ENCODE measurements around the gene BBS1.
"Not testable (repeated sequence)": the region's sequence is repeated elsewhere in the genome, so short reads cannot be mapped to it uniquely, and the experiment has no call there.

The BBS1 gene

DNA sequence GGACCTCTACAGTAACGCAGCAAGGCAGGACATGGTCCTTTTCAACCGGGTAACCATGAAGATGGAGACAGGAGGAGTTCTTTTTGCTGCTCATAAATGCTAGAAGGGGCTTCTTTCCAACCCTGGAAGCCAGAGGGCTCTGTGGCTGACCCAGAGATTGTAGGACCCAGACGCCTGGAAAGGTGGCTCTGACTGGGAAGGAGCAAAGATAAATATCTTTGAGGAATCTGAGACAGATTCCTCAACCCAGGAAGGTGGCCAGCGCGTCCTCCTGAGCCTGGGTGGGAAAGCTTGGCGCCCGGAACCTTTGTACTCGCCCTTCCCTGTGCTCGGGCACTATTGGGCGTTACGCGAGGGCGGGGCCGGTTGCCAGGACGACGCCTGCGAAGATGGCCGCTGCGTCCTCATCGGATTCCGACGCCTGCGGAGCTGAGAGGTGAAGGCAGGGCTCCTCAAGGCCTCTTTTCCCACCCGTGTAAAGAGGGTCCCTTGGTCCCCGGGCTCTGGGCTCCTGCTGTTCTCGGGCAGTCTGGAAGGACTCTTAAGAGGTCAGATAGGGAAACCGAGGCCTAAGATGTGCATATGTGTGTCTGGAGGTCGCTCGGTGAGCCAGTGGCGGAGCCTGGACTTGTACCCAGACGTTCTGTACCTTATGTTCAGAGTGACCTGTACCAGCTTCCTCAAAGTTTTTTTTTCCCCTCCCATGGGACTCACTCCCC lies at the start of gene BBS1:
Gene BBS1, plus strand, starts transcription at position 365 of the 719 bp plus-strand sequence. Its CDS starts 25 bp downstream, at position 390.
- peaks cover 11% of the 10 kb centered on the region for H3K36me3 ChIP-seq (ENCODE audit: insufficient read depth, low read length)
- no peak within 1 kb of the TSS for H3K27ac ChIP-seq (ENCODE audit: low read depth, low read length)
- H3K27me3 ChIP-seq (ENCODE audit: insufficient read depth, low read length) = no peaks in the 10 kb centered on the region
- H2AFZ ChIP-seq (ENCODE audit: low read length, unreplicated experiment) = peak within 1 kb of the TSS; percentile 99
- peaks cover 10% of the 10 kb centered on the region for H3K79me2 ChIP-seq (ENCODE audit: control insufficient read depth, insufficient read depth, low read length, unreplicated experiment)
- peak within 1 kb of the TSS; percentile 88 for H3K4me3 ChIP-seq (ENCODE audit: low read depth, low read length)
- H3K4me1 ChIP-seq (ENCODE audit: control insufficient read depth, insufficient read depth, low read length, unreplicated experiment) = peaks cover 5% of the 10 kb centered on the region

DNA sequence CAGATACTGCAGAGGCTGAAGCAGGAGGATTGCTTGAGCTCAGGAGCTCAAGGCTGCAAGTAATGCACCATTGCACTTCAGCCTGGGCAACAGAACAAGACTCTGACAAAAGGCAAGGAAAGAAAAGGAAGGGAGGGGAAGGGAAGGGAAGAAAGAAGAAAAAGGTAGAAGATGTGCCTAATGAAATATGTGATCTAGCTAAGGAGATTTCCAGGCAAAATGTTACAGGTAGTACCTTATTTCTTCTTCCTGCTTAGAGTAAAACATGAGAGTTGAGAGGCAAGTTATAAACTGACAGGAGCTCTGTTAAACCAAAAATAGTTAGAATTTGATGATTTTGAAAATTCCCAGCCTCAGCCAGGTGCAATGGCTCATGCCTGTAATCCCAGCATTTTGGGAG lies 48.4 kb upstream of the BBS1 start:
- Histone ChIP-seq H2AFZ (ENCODE audit: low read length, unreplicated experiment) (no peak overlapping the region), H3K79me2 (ENCODE audit: control insufficient read depth, insufficient read depth, low read length, unreplicated experiment) (no peaks in the 10 kb centered on the region), H3K27ac (ENCODE audit: low read depth, low read length) (no peak overlapping the region), H3K27me3 (ENCODE audit: insufficient read depth, low read length) (no peaks in the 10 kb centered on the region), H3K4me1 (ENCODE audit: control insufficient read depth, insufficient read depth, low read length, unreplicated experiment) (peaks cover 4% of the 10 kb centered on the region), H3K4me3 (ENCODE audit: low read depth, low read length) (no peak overlapping the region), H3K36me3 (ENCODE audit: insufficient read depth, low read length) (no peaks in the 10 kb centered on the region)

DNA sequence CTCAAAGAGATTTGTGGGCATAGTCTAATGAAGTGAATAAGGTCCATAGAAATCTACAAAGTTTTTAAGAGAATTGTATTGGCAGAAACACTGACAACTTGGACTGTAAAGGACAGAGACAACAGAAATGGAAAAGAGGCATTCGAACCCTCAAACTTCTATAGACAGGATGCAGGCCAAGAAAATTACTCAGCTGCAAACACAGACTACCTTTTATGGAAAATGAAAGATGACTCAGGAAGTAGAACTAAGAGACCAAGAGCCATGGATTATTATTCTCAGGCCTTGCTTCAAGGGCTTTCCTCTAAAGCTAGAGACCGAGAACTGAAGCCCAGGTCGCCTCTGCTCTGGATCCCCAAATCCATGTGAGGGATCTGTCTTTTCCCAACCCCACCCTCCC lies 47.5 kb upstream of the BBS1 start:
- Histone ChIP-seq H3K4me1 (ENCODE audit: control insufficient read depth, insufficient read depth, low read length, unreplicated experiment) (peaks cover 8% of the 10 kb centered on the region), H3K27me3 (ENCODE audit: insufficient read depth, low read length) (no peaks in the 10 kb centered on the region), H3K4me3 (ENCODE audit: low read depth, low read length) (no peak overlapping the region), H3K27ac (ENCODE audit: low read depth, low read length) (no peak overlapping the region), H3K79me2 (ENCODE audit: control insufficient read depth, insufficient read depth, low read length, unreplicated experiment) (no peaks in the 10 kb centered on the region), H3K36me3 (ENCODE audit: insufficient read depth, low read length) (no peaks in the 10 kb centered on the region), H2AFZ (ENCODE audit: low read length, unreplicated experiment) (no peak overlapping the region)

DNA sequence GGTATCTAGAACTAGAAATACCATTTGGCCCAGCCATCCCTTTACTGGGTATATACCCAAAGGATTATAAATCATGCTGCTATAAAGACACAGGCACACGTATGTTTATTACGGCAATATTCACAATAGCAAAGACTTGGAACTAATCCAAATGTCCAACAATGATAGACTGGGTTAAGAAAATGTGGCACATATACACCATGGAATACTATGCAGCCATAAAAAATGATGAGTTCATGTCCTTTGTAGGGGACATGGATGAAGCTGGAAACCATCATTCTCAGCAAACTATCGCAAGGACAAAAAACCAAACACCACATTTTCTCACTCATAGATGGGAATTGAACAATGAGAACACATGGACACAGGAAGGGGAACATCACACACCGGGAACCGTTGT lies 46.3 kb upstream of the BBS1 start:
- H3K4me3 ChIP-seq (ENCODE audit: low read depth, low read length); H2AFZ ChIP-seq (ENCODE audit: low read length, unreplicated experiment); H3K36me3 ChIP-seq (ENCODE audit: insufficient read depth, low read length); H3K79me2 ChIP-seq (ENCODE audit: control insufficient read depth, insufficient read depth, low read length, unreplicated experiment); H3K4me1 ChIP-seq (ENCODE audit: control insufficient read depth, insufficient read depth, low read length, unreplicated experiment); H3K27ac ChIP-seq (ENCODE audit: low read depth, low read length); H3K27me3 ChIP-seq (ENCODE audit: insufficient read depth, low read length): not testable (repeated sequence)

DNA sequence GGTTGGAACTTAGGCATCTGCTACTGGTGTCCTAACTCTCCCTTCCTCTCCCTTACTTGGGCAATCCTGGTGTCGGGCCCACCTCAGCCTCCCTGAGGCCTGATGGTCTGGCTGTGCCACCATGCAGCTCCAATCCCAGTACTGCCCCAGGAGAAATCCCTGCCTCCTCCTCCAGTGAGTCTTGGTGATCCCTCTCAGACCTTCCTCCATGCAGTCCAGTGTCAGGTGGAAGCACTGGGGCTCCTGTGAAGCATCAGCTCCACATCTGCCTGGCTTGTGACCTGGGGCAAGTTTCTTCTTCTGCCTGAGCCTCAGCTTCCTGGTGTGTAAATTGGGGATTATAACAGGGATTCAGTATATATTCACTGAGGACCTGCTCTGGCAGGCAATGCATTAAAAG lies 45.5 kb upstream of the BBS1 start:
- Histone ChIP-seq H3K4me1 (ENCODE audit: control insufficient read depth, insufficient read depth, low read length, unreplicated experiment) (peaks cover 7% of the 10 kb centered on the region), H3K27ac (ENCODE audit: low read depth, low read length) (no peak overlapping the region), H2AFZ (ENCODE audit: low read length, unreplicated experiment) (no peak overlapping the region), H3K27me3 (ENCODE audit: insufficient read depth, low read length) (no peaks in the 10 kb centered on the region), H3K4me3 (ENCODE audit: low read depth, low read length) (no peak overlapping the region), H3K36me3 (ENCODE audit: insufficient read depth, low read length) (no peaks in the 10 kb centered on the region), H3K79me2 (ENCODE audit: control insufficient read depth, insufficient read depth, low read length, unreplicated experiment) (no peaks in the 10 kb centered on the region)

DNA sequence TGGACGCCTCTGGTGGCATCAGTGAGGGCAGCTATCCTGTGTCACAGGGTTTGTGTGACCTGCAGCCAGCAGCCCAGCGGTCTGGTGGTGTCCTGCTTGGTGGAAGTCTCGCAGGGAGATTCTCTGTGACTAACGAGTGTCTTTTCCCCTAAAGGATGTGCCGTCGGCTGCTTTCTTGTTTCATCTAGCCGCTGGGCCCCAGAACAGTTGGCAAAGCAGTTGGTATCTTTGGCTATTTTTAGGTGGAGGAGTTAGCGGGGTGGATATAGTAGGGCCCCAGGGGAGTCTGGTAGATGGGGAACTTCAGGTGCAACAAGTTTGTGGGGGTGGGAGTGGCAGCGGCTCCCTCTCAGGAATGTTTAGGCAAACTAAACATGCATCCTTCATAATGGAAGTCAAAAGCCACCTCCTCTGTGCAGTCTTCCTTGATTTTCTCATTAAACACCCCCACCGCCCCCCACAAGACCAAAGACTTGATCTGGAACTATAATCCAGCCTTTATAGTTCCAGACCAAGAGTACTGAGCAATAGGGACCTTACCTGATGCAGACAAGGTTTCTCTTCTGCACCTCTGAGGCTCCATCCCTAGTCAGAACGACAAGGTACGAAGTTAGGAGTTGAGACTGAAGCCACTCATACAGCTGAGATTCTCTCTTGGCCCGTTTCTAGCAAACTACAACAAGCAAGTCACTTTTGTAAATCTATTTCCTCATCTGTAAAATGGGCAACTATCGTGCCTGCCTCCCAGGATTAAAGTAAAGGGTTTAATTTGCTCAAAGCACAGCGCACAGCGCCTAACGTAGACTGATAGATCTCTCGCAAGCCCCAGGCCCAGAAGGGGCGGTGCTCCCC lies 44.8 kb upstream of the BBS1 start:
- no peaks in the 10 kb centered on the region for H3K36me3 ChIP-seq (ENCODE audit: insufficient read depth, low read length)
- H2AFZ ChIP-seq (ENCODE audit: low read length, unreplicated experiment) = no peak overlapping the region
- H3K4me3 ChIP-seq (ENCODE audit: low read depth, low read length) = peak overlapping the region; percentile 78; the same call in 1 of the 2 replicates
- no peak overlapping the region for H3K27ac ChIP-seq (ENCODE audit: low read depth, low read length)
- no peaks in the 10 kb centered on the region for H3K27me3 ChIP-seq (ENCODE audit: insufficient read depth, low read length)
- peaks cover 7% of the 10 kb centered on the region for H3K4me1 ChIP-seq (ENCODE audit: control insufficient read depth, insufficient read depth, low read length, unreplicated experiment)
- no peaks in the 10 kb centered on the region for H3K79me2 ChIP-seq (ENCODE audit: control insufficient read depth, insufficient read depth, low read length, unreplicated experiment)

DNA sequence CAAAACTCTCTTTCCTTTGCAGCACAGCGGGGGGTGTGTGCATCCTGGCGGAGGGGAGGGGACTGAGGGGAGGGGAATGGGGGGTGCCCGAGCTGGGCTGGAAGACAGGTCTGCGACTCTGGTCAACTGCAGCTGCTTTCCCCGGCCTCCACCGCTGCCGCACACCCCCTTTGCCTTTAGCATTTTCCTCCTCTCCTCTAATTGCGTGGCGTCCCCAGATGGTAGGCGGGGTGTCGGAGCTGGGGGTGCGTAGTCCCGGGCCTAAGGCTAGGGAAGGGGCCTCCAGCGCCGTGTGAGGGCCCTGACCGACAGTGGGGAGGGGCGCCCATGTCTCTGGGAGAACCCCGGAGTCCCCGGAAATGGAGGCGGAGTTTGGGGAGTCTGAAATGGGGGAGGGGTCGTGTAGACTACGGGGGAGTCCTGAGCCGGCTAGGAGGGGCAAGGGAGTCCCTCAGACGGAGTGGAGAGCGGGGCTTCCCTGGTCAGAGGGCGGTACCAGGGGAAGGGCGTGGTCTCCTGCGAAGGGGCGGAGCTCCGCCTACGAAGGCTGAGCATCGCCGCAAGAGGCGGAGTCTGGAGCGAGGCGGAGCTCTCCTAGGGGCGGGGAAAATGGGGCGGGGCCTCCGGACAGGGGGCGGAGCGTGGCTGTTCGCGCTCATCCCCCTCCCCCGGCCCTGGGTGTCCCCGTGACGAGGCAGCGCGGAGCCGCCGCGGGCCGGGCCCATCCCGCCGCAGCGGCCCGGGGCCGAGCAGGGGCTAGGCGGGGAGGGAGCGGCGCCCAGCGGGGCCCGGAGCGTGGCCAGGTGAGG lies 44.0 kb upstream of the BBS1 start, which contains the start of gene PELI3:
Gene PELI3, plus strand, starts transcription at position 681 of the 809 bp plus-strand sequence. CDS start 1,224 bp downstream, outside the sequence.
- Histone ChIP-seq H3K36me3 (ENCODE audit: insufficient read depth, low read length) (no peaks in the 10 kb centered on the region), H3K79me2 (ENCODE audit: control insufficient read depth, insufficient read depth, low read length, unreplicated experiment) (no peaks in the 10 kb centered on the region), H2AFZ (ENCODE audit: low read length, unreplicated experiment) (peak within 1 kb of the TSS; percentile 78), H3K4me1 (ENCODE audit: control insufficient read depth, insufficient read depth, low read length, unreplicated experiment) (peaks cover 7% of the 10 kb centered on the region), H3K27me3 (ENCODE audit: insufficient read depth, low read length) (no peaks in the 10 kb centered on the region), H3K27ac (ENCODE audit: low read depth, low read length) (no peak within 1 kb of the TSS), H3K4me3 (ENCODE audit: low read depth, low read length) (peak within 1 kb of the TSS; percentile 78)

DNA sequence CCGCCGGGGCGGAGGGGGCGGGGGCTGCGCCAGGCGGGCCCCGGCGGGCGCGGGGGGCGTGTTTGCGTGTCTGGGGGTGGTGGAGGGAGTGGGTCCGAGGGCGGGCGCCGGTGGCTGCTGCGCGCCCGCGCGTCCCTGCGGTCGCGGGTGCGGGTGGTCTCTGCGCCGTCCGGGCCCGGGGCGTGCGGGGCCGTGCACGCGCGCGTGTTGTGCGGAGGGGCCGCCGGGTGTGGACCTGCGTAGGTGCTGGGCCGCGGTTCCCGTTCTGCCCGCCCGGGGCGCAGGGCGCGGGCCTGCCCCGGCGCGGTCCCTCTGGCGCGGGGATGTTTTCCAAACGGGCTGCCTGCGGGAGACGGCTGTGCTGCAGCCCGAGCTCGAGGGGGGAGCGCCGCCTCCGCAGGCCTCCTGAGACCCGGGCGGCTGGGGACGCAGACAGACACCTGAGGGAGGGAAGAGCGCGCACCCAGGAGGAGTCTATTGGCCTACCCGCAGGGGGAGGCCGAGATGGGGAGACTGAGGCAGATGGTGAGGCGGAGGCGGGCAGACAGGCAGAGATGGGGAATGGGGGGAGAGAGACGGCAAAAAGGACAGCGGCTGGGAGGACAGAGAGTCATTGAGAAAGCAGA lies 43.3 kb upstream of the BBS1 start:
- Histone ChIP-seq H3K27ac (ENCODE audit: low read depth, low read length) (no peak overlapping the region), H3K4me3 (ENCODE audit: low read depth, low read length) (peak overlapping the region; percentile 78), H3K36me3 (ENCODE audit: insufficient read depth, low read length) (no peaks in the 10 kb centered on the region), H3K27me3 (ENCODE audit: insufficient read depth, low read length) (no peaks in the 10 kb centered on the region), H3K4me1 (ENCODE audit: control insufficient read depth, insufficient read depth, low read length, unreplicated experiment) (peaks cover 7% of the 10 kb centered on the region), H2AFZ (ENCODE audit: low read length, unreplicated experiment) (peak overlapping the region; percentile 65), H3K79me2 (ENCODE audit: control insufficient read depth, insufficient read depth, low read length, unreplicated experiment) (no peaks in the 10 kb centered on the region)

DNA sequence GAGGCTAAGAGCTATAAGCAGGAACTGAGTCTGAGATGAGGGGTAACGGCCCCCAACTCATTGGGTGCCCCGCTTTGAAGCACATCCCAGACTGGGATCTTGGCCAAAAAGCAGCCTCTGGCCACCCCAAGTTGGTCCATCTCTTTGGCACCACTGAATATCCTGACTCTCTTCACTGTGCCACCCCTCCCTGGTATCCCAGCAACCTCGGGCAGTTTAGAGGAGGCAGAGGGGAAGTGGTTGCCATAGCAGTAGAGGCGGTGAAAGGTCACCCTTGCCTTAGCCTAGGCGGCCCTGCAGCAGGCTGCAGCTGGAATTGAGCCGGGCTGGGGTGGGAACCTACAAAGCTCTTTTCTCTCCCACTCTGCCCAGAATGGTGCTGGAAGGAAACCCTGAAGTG lies 42.7 kb upstream of the BBS1 start:
- Histone ChIP-seq H3K79me2 (ENCODE audit: control insufficient read depth, insufficient read depth, low read length, unreplicated experiment) (no peaks in the 10 kb centered on the region), H2AFZ (ENCODE audit: low read length, unreplicated experiment) (no peak overlapping the region), H3K36me3 (ENCODE audit: insufficient read depth, low read length) (no peaks in the 10 kb centered on the region), H3K4me1 (ENCODE audit: control insufficient read depth, insufficient read depth, low read length, unreplicated experiment) (peaks cover 7% of the 10 kb centered on the region), H3K27ac (ENCODE audit: low read depth, low read length) (no peak overlapping the region), H3K4me3 (ENCODE audit: low read depth, low read length) (peak overlapping the region; percentile 78), H3K27me3 (ENCODE audit: insufficient read depth, low read length) (no peaks in the 10 kb centered on the region)

DNA sequence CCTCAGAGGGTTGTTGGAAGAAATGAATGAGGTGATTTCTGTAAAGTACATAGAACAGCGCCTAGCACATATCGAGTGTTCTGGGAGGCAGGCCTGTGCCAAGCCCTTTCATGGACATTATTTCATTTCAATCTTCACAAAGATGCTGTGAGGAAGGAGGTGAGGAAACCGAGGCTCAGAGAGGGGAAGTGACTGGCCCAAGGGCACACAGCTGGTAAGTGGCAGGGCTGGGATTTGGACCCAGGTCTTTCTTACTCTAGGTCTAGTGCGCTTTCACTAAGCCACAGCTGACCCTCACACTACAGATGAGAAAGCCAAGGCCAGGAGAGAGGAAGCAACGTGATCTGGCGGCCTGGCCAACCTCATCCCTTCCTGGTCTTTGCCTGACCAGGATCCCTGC lies 41.7 kb upstream of the BBS1 start:
- H3K4me1 ChIP-seq (ENCODE audit: control insufficient read depth, insufficient read depth, low read length, unreplicated experiment) = peaks cover 7% of the 10 kb centered on the region
- no peaks in the 10 kb centered on the region for H3K79me2 ChIP-seq (ENCODE audit: control insufficient read depth, insufficient read depth, low read length, unreplicated experiment)
- H3K4me3 ChIP-seq (ENCODE audit: low read depth, low read length) = no peak overlapping the region
- no peaks in the 10 kb centered on the region for H3K27me3 ChIP-seq (ENCODE audit: insufficient read depth, low read length)
- no peak overlapping the region for H3K27ac ChIP-seq (ENCODE audit: low read depth, low read length)
- H3K36me3 ChIP-seq (ENCODE audit: insufficient read depth, low read length) = no peaks in the 10 kb centered on the region
- H2AFZ ChIP-seq (ENCODE audit: low read length, unreplicated experiment) = no peak overlapping the region

Measured in ACC112 (cell line).